AG04450 (cell line): ENCODE data around the gene CALML3. TPM values are rescaled to one million over a fixed set of nuclear protein-coding genes. Genes with fewer than 3 reads are reported as not detected.

ENCODE experiments used
- CTCF ChIA-PET: fragments of 300-600, 350-600 bp; formaldehyde crosslinking; extraction: SDS; loops from one replicate; lab custom pipeline; 2022; ENCODE audit warnings: antibody characterized with exemption, inconsistent platforms; lab: Charles Lee
- POLR2A ChIA-PET: fragments of 350-600 bp; formaldehyde crosslinking; extraction: SDS; loops from one replicate; lab custom pipeline; 2021; ENCODE audit warnings: antibody characterized with exemption, inconsistent platforms; lab: Yijun Ruan, JAX
- DNase-seq: peaks from one replicate; pipeline ENCODE4 v3.0.0-alpha.2; 2011; ENCODE audit warnings: low read depth, low spot score
- H3K27ac ChIP-seq: one replicate; pipeline ENCODE4 v1.5.1; 2012; ENCODE audit warnings: low read depth, low read length, control low read depth
- H3K27me3 ChIP-seq: one replicate; pipeline ENCODE4 v1.6.0; 2012; ENCODE audit warnings: low read length; ENCODE audit not compliant: control insufficient read depth, insufficient read depth
- H3K4me3 ChIP-seq: 2 replicates; pipeline ENCODE4 v1.5.1; 2011; ENCODE audit warnings: mild to moderate bottlenecking, low read depth, low read length, control low read depth
- H3K9me3 ChIP-seq: 2 replicates; pipeline ENCODE4 v1.5.1; 2012; ENCODE audit warnings: low read length; ENCODE audit not compliant: control insufficient read depth, insufficient read depth
- polyA plus RNA-seq: library from polyadenylated mRNA; depleted of rRNA; stranded (reverse); fragments of >200 nt; gene quantifications from 2 replicates; pipeline ENCODE4 v1.2.3, GENCODE V29; 2011
- TF ChIP-seq, protein P1 (sequence below): IDR thresholded peaks from 2 replicates; pipeline ENCODE4 v1.5.1; 2011; ENCODE audit warnings: low read depth, low read length, control low read depth, inconsistent platforms

Gene CALML3
- polyA plus RNA-seq, 1 experiment = not detected

DNA sequence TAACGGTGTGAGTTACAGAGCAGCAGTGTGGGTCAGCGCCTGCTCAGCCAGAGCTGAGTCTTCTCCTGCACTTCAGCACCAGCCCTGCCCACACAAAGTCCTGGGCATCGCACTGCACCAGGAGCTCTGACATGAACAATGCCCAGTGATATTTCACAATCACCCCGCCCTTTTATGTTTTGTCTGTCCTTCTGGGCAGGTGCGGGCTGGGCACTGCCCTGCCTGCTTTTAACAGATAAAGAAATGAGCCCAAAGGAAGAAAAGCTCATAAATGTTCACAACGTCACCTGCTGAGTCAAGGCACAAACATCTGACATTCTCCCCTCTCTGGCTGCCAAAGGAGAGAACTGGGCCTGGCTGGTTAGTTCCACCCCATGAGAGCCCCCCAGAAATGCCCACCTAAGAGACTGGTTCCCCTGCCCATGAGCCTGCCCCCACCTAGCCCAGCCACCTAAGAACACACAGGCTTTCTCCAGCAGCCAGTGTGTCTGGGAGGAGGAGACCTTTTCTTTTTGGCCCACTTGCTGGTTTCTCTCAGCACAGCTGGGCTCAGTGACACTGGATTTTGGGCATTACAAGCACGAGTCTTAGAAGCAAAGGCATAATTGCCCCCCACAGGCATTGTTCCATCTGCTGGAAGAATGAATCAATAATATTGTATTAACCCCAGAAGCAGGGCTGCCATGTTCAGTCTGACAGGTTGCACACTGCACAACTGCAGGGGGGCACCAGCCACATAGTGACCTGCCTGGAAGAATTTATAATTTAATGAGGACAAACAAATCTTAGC, 22.3 kb downstream of the CALML3 start:
- H3K27ac ChIP-seq = peak overlapping the region; percentile 92
- DNase-seq = no peak

DNA sequence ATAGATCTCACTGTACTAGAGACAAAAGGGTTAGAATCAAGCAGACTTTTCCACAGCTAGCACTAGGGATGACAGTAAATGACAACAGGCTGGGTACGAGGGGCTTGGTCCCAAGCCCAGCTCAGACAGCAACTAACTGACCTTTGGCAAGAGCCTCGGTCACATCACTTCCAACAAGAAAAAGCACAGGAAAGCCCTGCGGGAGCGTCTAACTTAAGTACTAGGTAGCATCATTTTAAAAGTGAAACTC, 22.8 kb downstream of the CALML3 start:
- peak overlapping the region; percentile 92 for H3K27ac ChIP-seq
- no peaks in the 10 kb centered on the region for H3K27me3 ChIP-seq
- ChIA-PET POLR2A (interaction anchor here (1.8 kb wide), 1 partner anchor 101 kb away, joined by 11 read pairs; no protein-coding TSS in a partner anchor), CTCF (interaction anchor here (0.9 kb wide), 1 partner anchor 101 kb away, joined by 3 read pairs; no protein-coding TSS in a partner anchor)
- peaks cover 10% of the 10 kb centered on the region for H3K9me3 ChIP-seq
- DNase-seq = no peak
- TF ChIP-seq, protein P1, sequence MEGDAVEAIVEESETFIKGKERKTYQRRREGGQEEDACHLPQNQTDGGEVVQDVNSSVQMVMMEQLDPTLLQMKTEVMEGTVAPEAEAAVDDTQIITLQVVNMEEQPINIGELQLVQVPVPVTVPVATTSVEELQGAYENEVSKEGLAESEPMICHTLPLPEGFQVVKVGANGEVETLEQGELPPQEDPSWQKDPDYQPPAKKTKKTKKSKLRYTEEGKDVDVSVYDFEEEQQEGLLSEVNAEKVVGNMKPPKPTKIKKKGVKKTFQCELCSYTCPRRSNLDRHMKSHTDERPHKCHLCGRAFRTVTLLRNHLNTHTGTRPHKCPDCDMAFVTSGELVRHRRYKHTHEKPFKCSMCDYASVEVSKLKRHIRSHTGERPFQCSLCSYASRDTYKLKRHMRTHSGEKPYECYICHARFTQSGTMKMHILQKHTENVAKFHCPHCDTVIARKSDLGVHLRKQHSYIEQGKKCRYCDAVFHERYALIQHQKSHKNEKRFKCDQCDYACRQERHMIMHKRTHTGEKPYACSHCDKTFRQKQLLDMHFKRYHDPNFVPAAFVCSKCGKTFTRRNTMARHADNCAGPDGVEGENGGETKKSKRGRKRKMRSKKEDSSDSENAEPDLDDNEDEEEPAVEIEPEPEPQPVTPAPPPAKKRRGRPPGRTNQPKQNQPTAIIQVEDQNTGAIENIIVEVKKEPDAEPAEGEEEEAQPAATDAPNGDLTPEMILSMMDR = no peak
- peak overlapping the region; percentile 10; the same call in 1 of the 2 replicates for H3K4me3 ChIP-seq

More for the DNA sequence above, 22.3 kb downstream of the CALML3 start:
- Histone ChIP-seq H3K9me3 (peaks cover 10% of the 10 kb centered on the region), H3K27me3 (no peaks in the 10 kb centered on the region), H3K4me3 (no peak overlapping the region)
- POLR2A ChIA-PET = interaction anchor here (0.9 kb wide), 1 partner anchor 83 kb away, joined by 5 read pairs; no protein-coding TSS in a partner anchor
- CTCF ChIA-PET = no interaction called here
- TF ChIP-seq, protein P1 = no peak

DNA sequence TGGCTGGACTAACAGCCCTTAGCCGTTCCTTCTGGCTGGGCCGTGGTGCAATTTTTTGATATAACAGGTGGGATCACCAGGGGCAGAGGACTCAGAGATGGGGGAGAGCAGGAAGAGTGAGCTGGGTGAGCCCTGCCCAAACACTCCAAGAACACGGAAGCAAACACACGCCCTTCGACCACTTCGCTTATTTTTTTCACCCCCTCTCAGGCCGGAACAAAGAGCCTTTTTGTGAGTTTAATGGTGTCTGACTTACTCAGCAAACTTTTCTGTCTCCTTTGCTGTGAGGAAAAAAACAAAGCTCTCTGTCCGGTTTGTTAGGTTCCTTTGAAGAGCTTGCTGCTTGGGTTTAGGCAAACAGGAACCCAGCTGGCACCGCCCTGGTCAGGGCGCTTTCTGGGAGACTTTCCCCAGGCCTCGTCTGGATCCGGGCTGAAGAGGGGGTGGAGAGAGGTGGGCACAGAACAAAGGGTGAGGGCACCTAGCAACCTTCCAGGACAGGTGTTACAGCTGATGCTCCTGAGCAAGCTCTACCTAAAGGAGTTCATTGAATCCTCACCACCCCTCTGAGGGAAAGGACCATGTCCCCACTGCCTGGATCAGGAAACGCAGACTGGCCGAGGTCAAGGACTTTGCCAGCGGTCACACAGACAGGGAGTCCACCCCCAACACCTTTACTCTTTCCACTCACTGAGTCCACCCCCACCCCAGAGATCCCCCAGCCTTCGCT, 23.3 kb downstream of the CALML3 start:
- TF ChIP-seq, protein P1 = no peak
- Histone ChIP-seq H3K27me3 (no peaks in the 10 kb centered on the region), H3K27ac (peak overlapping the region; percentile 92), H3K9me3 (peaks cover 10% of the 10 kb centered on the region), H3K4me3 (no peak overlapping the region; the same call in 1 of the 2 replicates)
- POLR2A ChIA-PET = interaction anchor here (0.8 to 1.8 kb wide), 5 partner anchors 12 to 101 kb away, joined by 3 to 13 read pairs (median 7); no protein-coding TSS in a partner anchor
- CTCF ChIA-PET = interaction anchor here (0.9 to 1.4 kb wide), 4 partner anchors 9 to 106 kb away, joined by 3 to 4 read pairs (median 3); no protein-coding TSS in a partner anchor
- DNase-seq = no peak

DNA sequence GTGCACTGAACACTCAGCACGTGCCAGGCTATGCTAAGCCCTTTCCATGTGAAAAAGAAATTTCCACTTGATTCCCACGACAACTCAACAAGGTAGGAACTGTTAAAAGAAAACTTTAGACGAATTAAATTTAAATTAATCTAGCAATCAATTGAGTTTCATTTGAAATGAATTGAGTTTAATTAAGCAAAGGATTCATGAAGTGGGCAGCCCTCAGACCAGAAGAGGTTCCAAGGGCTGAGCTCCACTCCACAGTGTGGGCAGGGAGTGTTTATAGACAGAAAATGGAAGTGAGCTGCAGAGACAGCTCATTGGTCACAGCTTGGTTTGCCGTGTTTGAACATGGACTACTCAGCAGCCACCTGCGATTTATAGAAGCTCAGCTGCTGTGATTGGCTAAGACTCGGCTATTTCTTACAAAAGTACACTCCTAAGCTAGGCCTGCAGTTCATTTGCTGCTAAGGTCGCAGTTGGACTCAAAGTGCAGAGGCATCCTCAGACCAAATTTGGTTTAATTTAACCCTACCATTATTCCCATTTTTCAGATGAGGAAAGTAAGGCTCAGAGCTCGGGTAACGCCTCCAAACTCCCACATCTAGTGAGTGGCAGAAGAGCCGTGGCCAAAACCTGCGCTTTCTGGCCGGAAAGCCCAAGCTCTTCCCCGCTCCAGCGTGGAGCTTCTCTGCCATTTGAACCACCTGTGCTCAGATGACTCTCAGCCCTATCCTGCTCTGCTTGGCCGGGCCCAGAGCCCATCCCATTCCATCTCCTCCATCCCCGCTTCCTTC, 24.9 kb downstream of the CALML3 start:
- no peak overlapping the region for H3K4me3 ChIP-seq
- ChIA-PET POLR2A (interaction anchor here (0.8 to 1.8 kb wide), 5 partner anchors 10 to 103 kb away, joined by 3 to 13 read pairs (median 4); no protein-coding TSS in a partner anchor), CTCF (interaction anchor here (1.2 to 1.4 kb wide), 3 partner anchors 11 to 107 kb away, joined by 3 to 4 read pairs (median 3); no protein-coding TSS in a partner anchor)

More for the DNA sequence above, 24.9 kb downstream of the CALML3 start:
- DNase-seq = no peak
- Histone ChIP-seq H3K27ac (peak overlapping the region; percentile 92), H3K27me3 (no peaks in the 10 kb centered on the region), H3K9me3 (peaks cover 10% of the 10 kb centered on the region)
- TF ChIP-seq, protein P1 = no peak
